HEK293T (cell line): Measurements from ENCODE around the gene KLHL29.

Experiments used
- FOXA1 ChIP-seq: fragments of 450-650 bp; IDR thresholded peaks from 2 replicates; pipeline ENCODE4 v1.6.1; 2016; ENCODE audit warnings: mild to moderate bottlenecking
- FOXM1 ChIP-seq: fragments of 450-650 bp; IDR thresholded peaks from 2 replicates; pipeline ENCODE4 v1.6.1; 2017; ENCODE audit warnings: mild to moderate bottlenecking, borderline replicate concordance
- HDGF ChIP-seq: fragments of 450-650 bp; IDR thresholded peaks from 2 replicates; pipeline ENCODE4 v1.6.1; 2017; ENCODE audit warnings: antibody characterized with exemption, borderline replicate concordance
- SP1 ChIP-seq: fragments of 450-650 bp; IDR thresholded peaks from 2 replicates; pipeline ENCODE4 v1.6.1; 2017

DNA sequence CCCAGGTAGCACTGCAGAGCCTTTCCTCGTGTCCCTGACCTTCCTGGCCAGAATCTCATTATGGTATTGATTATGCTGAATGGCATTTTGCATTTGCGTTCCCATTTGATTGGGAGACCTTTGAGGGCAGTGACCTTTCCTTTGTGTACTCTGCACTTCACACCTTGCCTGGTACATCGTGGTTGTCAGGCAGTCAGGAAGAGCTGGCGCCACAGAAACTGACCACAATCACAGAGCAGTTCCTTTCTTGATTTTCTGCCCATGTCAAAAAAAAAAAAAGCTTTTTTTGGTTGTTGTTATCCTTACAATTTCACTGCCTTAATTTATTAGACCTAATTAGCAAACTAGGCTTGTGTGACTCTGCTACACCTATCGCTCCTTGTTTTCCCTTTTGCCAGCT lies 8.9 kb upstream of the KLHL29 start:
- TF ChIP-seq FOXM1, result no peak
- TF ChIP-seq HDGF, result no peak
- no peak for TF ChIP-seq SP1
- TF ChIP-seq FOXA1, result no peak
